ENCODE measurements around the gene ACTL10.

DNA sequence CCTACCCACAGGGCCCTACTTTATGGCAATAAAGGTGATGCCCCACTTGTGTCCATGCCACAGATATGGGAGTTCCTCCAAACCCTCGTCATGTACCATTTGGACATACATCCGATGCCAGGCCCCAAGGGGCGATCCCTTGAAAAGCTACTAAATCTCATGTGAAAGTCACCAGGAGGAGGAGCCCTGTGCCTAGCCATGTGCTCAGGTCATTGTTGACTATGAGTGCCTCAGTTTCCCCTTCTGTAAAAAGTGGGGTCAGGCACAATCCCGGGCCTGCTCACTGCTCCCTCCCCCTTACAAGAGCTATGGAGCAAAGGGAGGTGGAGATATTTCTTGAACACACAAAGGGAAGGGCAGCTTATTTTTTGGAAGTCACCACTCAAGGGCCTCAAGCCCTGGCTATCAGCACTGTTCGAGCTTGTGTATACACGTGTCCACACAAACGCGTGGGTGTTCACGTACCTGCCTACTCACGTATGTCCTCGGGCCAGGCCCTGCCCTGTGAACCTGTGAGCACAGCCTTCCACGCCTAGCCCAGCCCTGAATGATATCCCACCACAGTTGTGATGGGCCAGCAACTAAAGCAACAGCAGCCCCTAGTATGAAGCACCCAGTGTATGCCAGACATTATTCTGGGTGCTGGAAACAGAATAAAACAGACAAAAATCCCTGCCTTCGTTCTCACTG is 1.9 kb downstream of the ACTL10 start:
- TF ChIP-seq, protein P1, sequence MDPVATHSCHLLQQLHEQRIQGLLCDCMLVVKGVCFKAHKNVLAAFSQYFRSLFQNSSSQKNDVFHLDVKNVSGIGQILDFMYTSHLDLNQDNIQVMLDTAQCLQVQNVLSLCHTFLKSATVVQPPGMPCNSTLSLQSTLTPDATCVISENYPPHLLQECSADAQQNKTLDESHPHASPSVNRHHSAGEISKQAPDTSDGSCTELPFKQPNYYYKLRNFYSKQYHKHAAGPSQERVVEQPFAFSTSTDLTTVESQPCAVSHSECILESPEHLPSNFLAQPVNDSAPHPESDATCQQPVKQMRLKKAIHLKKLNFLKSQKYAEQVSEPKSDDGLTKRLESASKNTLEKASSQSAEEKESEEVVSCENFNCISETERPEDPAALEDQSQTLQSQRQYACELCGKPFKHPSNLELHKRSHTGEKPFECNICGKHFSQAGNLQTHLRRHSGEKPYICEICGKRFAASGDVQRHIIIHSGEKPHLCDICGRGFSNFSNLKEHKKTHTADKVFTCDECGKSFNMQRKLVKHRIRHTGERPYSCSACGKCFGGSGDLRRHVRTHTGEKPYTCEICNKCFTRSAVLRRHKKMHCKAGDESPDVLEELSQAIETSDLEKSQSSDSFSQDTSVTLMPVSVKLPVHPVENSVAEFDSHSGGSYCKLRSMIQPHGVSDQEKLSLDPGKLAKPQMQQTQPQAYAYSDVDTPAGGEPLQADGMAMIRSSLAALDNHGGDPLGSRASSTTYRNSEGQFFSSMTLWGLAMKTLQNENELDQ (tag by site-specific recombination; IDR thresholded peaks at IDR 0.05; ENCODE audit: low read depth), result no peak
- no peak for TF ChIP-seq GLIS1 (tag by site-specific recombination; IDR thresholded peaks at IDR 0.05)
- no peak for TF ChIP-seq ZNF768 (tag by site-specific recombination; IDR thresholded peaks at IDR 0.05)
- TF ChIP-seq, protein P2, sequence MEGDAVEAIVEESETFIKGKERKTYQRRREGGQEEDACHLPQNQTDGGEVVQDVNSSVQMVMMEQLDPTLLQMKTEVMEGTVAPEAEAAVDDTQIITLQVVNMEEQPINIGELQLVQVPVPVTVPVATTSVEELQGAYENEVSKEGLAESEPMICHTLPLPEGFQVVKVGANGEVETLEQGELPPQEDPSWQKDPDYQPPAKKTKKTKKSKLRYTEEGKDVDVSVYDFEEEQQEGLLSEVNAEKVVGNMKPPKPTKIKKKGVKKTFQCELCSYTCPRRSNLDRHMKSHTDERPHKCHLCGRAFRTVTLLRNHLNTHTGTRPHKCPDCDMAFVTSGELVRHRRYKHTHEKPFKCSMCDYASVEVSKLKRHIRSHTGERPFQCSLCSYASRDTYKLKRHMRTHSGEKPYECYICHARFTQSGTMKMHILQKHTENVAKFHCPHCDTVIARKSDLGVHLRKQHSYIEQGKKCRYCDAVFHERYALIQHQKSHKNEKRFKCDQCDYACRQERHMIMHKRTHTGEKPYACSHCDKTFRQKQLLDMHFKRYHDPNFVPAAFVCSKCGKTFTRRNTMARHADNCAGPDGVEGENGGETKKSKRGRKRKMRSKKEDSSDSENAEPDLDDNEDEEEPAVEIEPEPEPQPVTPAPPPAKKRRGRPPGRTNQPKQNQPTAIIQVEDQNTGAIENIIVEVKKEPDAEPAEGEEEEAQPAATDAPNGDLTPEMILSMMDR (tag by site-specific recombination; IDR thresholded peaks at IDR 0.05), result no peak
- TF ChIP-seq ZNF292 (tag by site-specific recombination; IDR thresholded peaks at IDR 0.05; ENCODE audit: borderline replicate concordance, low read depth), result no peak
- TF ChIP-seq SALL2 (tag by site-specific recombination; IDR thresholded peaks at IDR 0.05; ENCODE audit: borderline replicate concordance), result no peak
- TF ChIP-seq ZNF121 (tag by site-specific recombination; IDR thresholded peaks at IDR 0.05), result no peak
- TF ChIP-seq ZNF274 (IDR thresholded peaks at IDR 0.05; ENCODE audit: low read length), result no peak
- no peak for TF ChIP-seq ZNF274 (tag by site-specific recombination; IDR thresholded peaks at IDR 0.05; ENCODE audit: borderline replicate concordance)
- TF ChIP-seq ZFP69B (tag by site-specific recombination; IDR thresholded peaks at IDR 0.05), result no peak
- TF ChIP-seq ZNF624 (tag by site-specific recombination; IDR thresholded peaks at IDR 0.05), result no peak
- TF ChIP-seq, protein P3, sequence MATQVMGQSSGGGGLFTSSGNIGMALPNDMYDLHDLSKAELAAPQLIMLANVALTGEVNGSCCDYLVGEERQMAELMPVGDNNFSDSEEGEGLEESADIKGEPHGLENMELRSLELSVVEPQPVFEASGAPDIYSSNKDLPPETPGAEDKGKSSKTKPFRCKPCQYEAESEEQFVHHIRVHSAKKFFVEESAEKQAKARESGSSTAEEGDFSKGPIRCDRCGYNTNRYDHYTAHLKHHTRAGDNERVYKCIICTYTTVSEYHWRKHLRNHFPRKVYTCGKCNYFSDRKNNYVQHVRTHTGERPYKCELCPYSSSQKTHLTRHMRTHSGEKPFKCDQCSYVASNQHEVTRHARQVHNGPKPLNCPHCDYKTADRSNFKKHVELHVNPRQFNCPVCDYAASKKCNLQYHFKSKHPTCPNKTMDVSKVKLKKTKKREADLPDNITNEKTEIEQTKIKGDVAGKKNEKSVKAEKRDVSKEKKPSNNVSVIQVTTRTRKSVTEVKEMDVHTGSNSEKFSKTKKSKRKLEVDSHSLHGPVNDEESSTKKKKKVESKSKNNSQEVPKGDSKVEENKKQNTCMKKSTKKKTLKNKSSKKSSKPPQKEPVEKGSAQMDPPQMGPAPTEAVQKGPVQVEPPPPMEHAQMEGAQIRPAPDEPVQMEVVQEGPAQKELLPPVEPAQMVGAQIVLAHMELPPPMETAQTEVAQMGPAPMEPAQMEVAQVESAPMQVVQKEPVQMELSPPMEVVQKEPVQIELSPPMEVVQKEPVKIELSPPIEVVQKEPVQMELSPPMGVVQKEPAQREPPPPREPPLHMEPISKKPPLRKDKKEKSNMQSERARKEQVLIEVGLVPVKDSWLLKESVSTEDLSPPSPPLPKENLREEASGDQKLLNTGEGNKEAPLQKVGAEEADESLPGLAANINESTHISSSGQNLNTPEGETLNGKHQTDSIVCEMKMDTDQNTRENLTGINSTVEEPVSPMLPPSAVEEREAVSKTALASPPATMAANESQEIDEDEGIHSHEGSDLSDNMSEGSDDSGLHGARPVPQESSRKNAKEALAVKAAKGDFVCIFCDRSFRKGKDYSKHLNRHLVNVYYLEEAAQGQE (tag by site-specific recombination; IDR thresholded peaks at IDR 0.05), result no peak
- TF ChIP-seq, protein P4, sequence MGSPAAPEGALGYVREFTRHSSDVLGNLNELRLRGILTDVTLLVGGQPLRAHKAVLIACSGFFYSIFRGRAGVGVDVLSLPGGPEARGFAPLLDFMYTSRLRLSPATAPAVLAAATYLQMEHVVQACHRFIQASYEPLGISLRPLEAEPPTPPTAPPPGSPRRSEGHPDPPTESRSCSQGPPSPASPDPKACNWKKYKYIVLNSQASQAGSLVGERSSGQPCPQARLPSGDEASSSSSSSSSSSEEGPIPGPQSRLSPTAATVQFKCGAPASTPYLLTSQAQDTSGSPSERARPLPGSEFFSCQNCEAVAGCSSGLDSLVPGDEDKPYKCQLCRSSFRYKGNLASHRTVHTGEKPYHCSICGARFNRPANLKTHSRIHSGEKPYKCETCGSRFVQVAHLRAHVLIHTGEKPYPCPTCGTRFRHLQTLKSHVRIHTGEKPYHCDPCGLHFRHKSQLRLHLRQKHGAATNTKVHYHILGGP (tag by site-specific recombination; IDR thresholded peaks at IDR 0.05), result no peak
- TF ChIP-seq, protein P5, sequence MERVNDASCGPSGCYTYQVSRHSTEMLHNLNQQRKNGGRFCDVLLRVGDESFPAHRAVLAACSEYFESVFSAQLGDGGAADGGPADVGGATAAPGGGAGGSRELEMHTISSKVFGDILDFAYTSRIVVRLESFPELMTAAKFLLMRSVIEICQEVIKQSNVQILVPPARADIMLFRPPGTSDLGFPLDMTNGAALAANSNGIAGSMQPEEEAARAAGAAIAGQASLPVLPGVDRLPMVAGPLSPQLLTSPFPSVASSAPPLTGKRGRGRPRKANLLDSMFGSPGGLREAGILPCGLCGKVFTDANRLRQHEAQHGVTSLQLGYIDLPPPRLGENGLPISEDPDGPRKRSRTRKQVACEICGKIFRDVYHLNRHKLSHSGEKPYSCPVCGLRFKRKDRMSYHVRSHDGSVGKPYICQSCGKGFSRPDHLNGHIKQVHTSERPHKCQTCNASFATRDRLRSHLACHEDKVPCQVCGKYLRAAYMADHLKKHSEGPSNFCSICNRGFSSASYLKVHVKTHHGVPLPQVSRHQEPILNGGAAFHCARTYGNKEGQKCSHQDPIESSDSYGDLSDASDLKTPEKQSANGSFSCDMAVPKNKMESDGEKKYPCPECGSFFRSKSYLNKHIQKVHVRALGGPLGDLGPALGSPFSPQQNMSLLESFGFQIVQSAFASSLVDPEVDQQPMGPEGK (tag by site-specific recombination; IDR thresholded peaks at IDR 0.05), result no peak
- TF ChIP-seq, protein P6, sequence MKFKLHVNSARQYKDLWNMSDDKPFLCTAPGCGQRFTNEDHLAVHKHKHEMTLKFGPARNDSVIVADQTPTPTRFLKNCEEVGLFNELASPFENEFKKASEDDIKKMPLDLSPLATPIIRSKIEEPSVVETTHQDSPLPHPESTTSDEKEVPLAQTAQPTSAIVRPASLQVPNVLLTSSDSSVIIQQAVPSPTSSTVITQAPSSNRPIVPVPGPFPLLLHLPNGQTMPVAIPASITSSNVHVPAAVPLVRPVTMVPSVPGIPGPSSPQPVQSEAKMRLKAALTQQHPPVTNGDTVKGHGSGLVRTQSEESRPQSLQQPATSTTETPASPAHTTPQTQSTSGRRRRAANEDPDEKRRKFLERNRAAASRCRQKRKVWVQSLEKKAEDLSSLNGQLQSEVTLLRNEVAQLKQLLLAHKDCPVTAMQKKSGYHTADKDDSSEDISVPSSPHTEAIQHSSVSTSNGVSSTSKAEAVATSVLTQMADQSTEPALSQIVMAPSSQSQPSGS (tag by site-specific recombination; IDR thresholded peaks at IDR 0.05; ENCODE audit: low read depth), result no peak
